IPS-15b (cell line): ENCODE results near the gene EHD1.

Source experiments
- H3K27me3 ChIP-seq: one replicate; pipeline ENCODE4 v1.6.1; 2013; ENCODE audit warnings: low read length; ENCODE audit not compliant: control insufficient read depth, insufficient read depth
- H3K36me3 ChIP-seq: one replicate; pipeline ENCODE4 v1.6.1; 2013; ENCODE audit warnings: low read length; ENCODE audit not compliant: control insufficient read depth, insufficient read depth
- H3K4me1 ChIP-seq: one replicate; pipeline ENCODE4 v1.6.1; 2013; ENCODE audit warnings: mild to moderate bottlenecking, low read length; ENCODE audit not compliant: control insufficient read depth, insufficient read depth
- H3K4me3 ChIP-seq: one replicate; pipeline ENCODE4 v1.5.1; 2013; ENCODE audit warnings: low read depth, low read length
- H3K9ac ChIP-seq: one replicate; pipeline ENCODE4 v1.6.1; 2013; ENCODE audit warnings: low read depth, mild to moderate bottlenecking, low read length
- H3K9me3 ChIP-seq: one replicate; pipeline ENCODE4 v1.6.1; 2013; ENCODE audit warnings: mild to moderate bottlenecking, low read length; ENCODE audit not compliant: control insufficient read depth, insufficient read depth

EHD1 gene

GRCh38 chr11:64810891-64811272, 67.5 kb downstream of the EHD1 start:
- Histone ChIP-seq H3K9ac (no peak overlapping the region), H3K4me1 (peaks cover 3% of the 10 kb centered on the region), H3K9me3 (no peaks in the 10 kb centered on the region), H3K36me3 (peaks cover 17% of the 10 kb centered on the region), H3K4me3 (peak overlapping the region; percentile 53), H3K27me3 (no peaks in the 10 kb centered on the region)

- Histone ChIP-seq H3K27me3 (no peaks in the 10 kb centered on the region), H3K9ac (peak within 1 kb of the TSS; percentile 47), H3K4me1 (peaks cover 3% of the 10 kb centered on the region), H3K36me3 (peaks cover 21% of the 10 kb centered on the region), H3K9me3 (no peaks in the 10 kb centered on the region), H3K4me3 (peak within 1 kb of the TSS; percentile 70)
Measured at GRCh38 chr11:64810271-64810890, 68.0 kb downstream of the EHD1 start, which contains the start of gene MEN1. Gene MEN1 (minus strand): TSS chr11:64810551. CDS start chr11:64810109, 442 bp downstream.

GRCh38 chr11:64809781-64810241, 68.6 kb downstream of the EHD1 start:
- Histone ChIP-seq H3K27me3 (no peaks in the 10 kb centered on the region), H3K9me3 (no peaks in the 10 kb centered on the region), H3K36me3 (peaks cover 27% of the 10 kb centered on the region), H3K4me3 (peak overlapping the region; percentile 70), H3K9ac (peak overlapping the region; percentile 47), H3K4me1 (peaks cover 3% of the 10 kb centered on the region)

GRCh38 chr11:64805481-64805880, 72.9 kb downstream of the EHD1 start:
- Histone ChIP-seq H3K4me1 (peaks cover 6% of the 10 kb centered on the region), H3K36me3 (peaks cover 30% of the 10 kb centered on the region), H3K4me3 (no peak overlapping the region), H3K27me3 (no peaks in the 10 kb centered on the region), H3K9ac (no peak overlapping the region), H3K9me3 (no peaks in the 10 kb centered on the region)

GRCh38 chr11:64804346-64805210, 73.8 kb downstream of the EHD1 start:
- Histone ChIP-seq H3K4me1 (peaks cover 6% of the 10 kb centered on the region), H3K9me3 (no peaks in the 10 kb centered on the region), H3K9ac (no peak overlapping the region), H3K36me3 (peaks cover 30% of the 10 kb centered on the region), H3K4me3 (peak overlapping the region; percentile 71), H3K27me3 (no peaks in the 10 kb centered on the region)

GRCh38 chr11:64803846-64804345, 74.5 kb downstream of the EHD1 start:
- Histone ChIP-seq H3K27me3 (no peaks in the 10 kb centered on the region), H3K9ac (peak overlapping the region; percentile 50), H3K4me1 (peaks cover 3% of the 10 kb centered on the region), H3K9me3 (no peaks in the 10 kb centered on the region), H3K4me3 (peak overlapping the region; percentile 71), H3K36me3 (peaks cover 30% of the 10 kb centered on the region)

GRCh38 chr11:64803158-64803845, 75.1 kb downstream of the EHD1 start, which contains the start of gene MAP4K2:
Gene MAP4K2 (minus strand): TSS chr11:64803214. CDS start chr11:64803149, 65 bp downstream.
- Histone ChIP-seq H3K27me3 (no peaks in the 10 kb centered on the region), H3K36me3 (peaks cover 30% of the 10 kb centered on the region), H3K4me3 (peak within 1 kb of the TSS; percentile 71), H3K9ac (peak within 1 kb of the TSS; percentile 50), H3K9me3 (no peaks in the 10 kb centered on the region), H3K4me1 (peaks cover 3% of the 10 kb centered on the region)

- no peaks in the 10 kb centered on the region for H3K27me3 ChIP-seq
- H3K9me3 ChIP-seq: no peaks in the 10 kb centered on the region
- no peak overlapping the region for H3K9ac ChIP-seq
- peak overlapping the region; percentile 56 for H3K4me3 ChIP-seq
- H3K4me1 ChIP-seq: peaks cover 3% of the 10 kb centered on the region
- peaks cover 27% of the 10 kb centered on the region for H3K36me3 ChIP-seq
Measured at GRCh38 chr11:64802370-64803157, 75.9 kb downstream of the EHD1 start.
